Activated T-cell treated with anti-CD3 and anti-CD28 coated beads, Interleukin-2, amount 50 U/mL, for 4 hours (primary cell): ENCODE measurements around the gene CACTIN. TPM values are rescaled to one million over a fixed set of nuclear protein-coding genes. Genes with fewer than 3 reads are reported as not detected.
"Not testable (repeated sequence)": the region's sequence is repeated elsewhere in the genome, so short reads cannot be mapped to it uniquely, and the experiment has no call there.

Experiments
- ATAC-seq, 2 donors: fragments of 200-7000 bp; cut with Tn5 transposase; one replicate each; pipeline ENCODE4 v1.10.0; 2021
- DNase-seq: peaks from one replicate; pipeline ENCODE4 v3.0.0-alpha.2; 2020
- H3K27me3 Mint-ChIP-seq: one replicate; pipeline ENCODE4 v1.8.0; 2021; ENCODE audit warnings: low read depth, mixed read lengths
- H3K36me3 Mint-ChIP-seq: one replicate; pipeline ENCODE4 v1.8.0; 2022; ENCODE audit warnings: mixed read lengths; ENCODE audit not compliant: insufficient read depth
- H3K4me1 Mint-ChIP-seq: one replicate; pipeline ENCODE4 v1.8.0; 2021; ENCODE audit warnings: low read depth, mixed read lengths
- H3K4me3 Mint-ChIP-seq: one replicate; pipeline ENCODE4 v1.8.0; 2021; ENCODE audit warnings: mild to moderate bottlenecking, moderate library complexity, mixed read lengths
- H3K9me3 Mint-ChIP-seq: one replicate; pipeline ENCODE4 v1.8.0; 2021; ENCODE audit warnings: mixed read lengths
- total RNA-seq, 3 donors: library from RNA; stranded (reverse); gene quantifications; one replicate each; pipeline ENCODE4 v1.2.1, GENCODE V29; 2021

The CACTIN gene
- total RNA-seq, 3 donors from 2014 or later: 51.5 to 53.8 (median 52.6) TPM

- no peak for ATAC-seq
- Mint-ChIP-seq H3K4me3 (no peak overlapping the region), H3K9me3 (no peaks in the 10 kb centered on the region), H3K36me3 (no peaks in the 10 kb centered on the region), H3K4me1 (no peaks in the 10 kb centered on the region), H3K27me3 (no peaks in the 10 kb centered on the region)
- no peak for DNase-seq
Measured at GRCh38 chr19:3589949-3590348, 36.6 kb downstream of the CACTIN start.

- H3K36me3 Mint-ChIP-seq: no peaks in the 10 kb centered on the region
- no peaks in the 10 kb centered on the region for H3K4me1 Mint-ChIP-seq
- no peaks in the 10 kb centered on the region for H3K9me3 Mint-ChIP-seq
- no peak for ATAC-seq
- no peak for DNase-seq
- no peaks in the 10 kb centered on the region for H3K27me3 Mint-ChIP-seq
- no peak overlapping the region for H3K4me3 Mint-ChIP-seq
Measured at GRCh38 chr19:3589439-3589838, 37.2 kb downstream of the CACTIN start.

- ATAC-seq (no peak), DNase-seq (no peak)
- Mint-ChIP-seq H3K9me3 (no peaks in the 10 kb centered on the region), H3K36me3 (no peaks in the 10 kb centered on the region), H3K4me3 (no peak overlapping the region), H3K27me3 (no peaks in the 10 kb centered on the region), H3K4me1 (no peaks in the 10 kb centered on the region)
Measured at GRCh38 chr19:3586707-3587346, 39.8 kb downstream of the CACTIN start.

GRCh38 chr19:3586127-3586626 is 40.4 kb downstream of the CACTIN start:
- peak; percentile 47 for DNase-seq
- H3K4me1 Mint-ChIP-seq: no peaks in the 10 kb centered on the region
- H3K4me3 Mint-ChIP-seq: peak overlapping the region; percentile 33
- H3K36me3 Mint-ChIP-seq: no peaks in the 10 kb centered on the region
- no peaks in the 10 kb centered on the region for H3K9me3 Mint-ChIP-seq
- no peaks in the 10 kb centered on the region for H3K27me3 Mint-ChIP-seq
- ATAC-seq: peak in 1 of 2 donors; percentile 54

- Mint-ChIP-seq H3K27me3 (no peaks in the 10 kb centered on the region), H3K9me3 (no peaks in the 10 kb centered on the region), H3K36me3 (no peaks in the 10 kb centered on the region), H3K4me3 (peak within 1 kb of the TSS; percentile 33), H3K4me1 (no peaks in the 10 kb centered on the region)
- DNase-seq (no peak), ATAC-seq (peak; percentile 50 to 59)
Measured at GRCh38 chr19:3585301-3586126, 41.1 kb downstream of the CACTIN start, which contains the start of gene GIPC3. GIPC3 (plus strand) TSS chr19:3585478; CDS start chr19:3585598, 120 bp downstream.

GRCh38 chr19:3584036-3584802 is 42.4 kb downstream of the CACTIN start:
- H3K4me3 Mint-ChIP-seq, DNase-seq, H3K4me1 Mint-ChIP-seq, ATAC-seq, H3K27me3 Mint-ChIP-seq, H3K36me3 Mint-ChIP-seq, H3K9me3 Mint-ChIP-seq: not testable (repeated sequence)

GRCh38 chr19:3581792-3582191 is 44.8 kb downstream of the CACTIN start:
- not testable (repeated sequence) for H3K36me3 Mint-ChIP-seq, H3K9me3 Mint-ChIP-seq, H3K27me3 Mint-ChIP-seq, H3K4me1 Mint-ChIP-seq, ATAC-seq, H3K4me3 Mint-ChIP-seq, DNase-seq

- H3K4me1 Mint-ChIP-seq: no peaks in the 10 kb centered on the region
- ATAC-seq (no peak), DNase-seq (no peak)
- no peaks in the 10 kb centered on the region for H3K9me3 Mint-ChIP-seq
- peaks cover 2% of the 10 kb centered on the region for H3K36me3 Mint-ChIP-seq
- no peaks in the 10 kb centered on the region for H3K27me3 Mint-ChIP-seq
- H3K4me3 Mint-ChIP-seq: no peak overlapping the region
Measured at GRCh38 chr19:3580156-3580934, 46.2 kb downstream of the CACTIN start.

- Mint-ChIP-seq H3K4me3 (no peak overlapping the region), H3K4me1 (peaks cover 4% of the 10 kb centered on the region), H3K36me3 (peaks cover 9% of the 10 kb centered on the region), H3K27me3 (no peaks in the 10 kb centered on the region), H3K9me3 (no peaks in the 10 kb centered on the region)
- ATAC-seq (no peak), DNase-seq (no peak)
Measured at GRCh38 chr19:3578390-3578789, 48.2 kb downstream of the CACTIN start.

- no peaks in the 10 kb centered on the region for H3K27me3 Mint-ChIP-seq
- no peak overlapping the region for H3K4me3 Mint-ChIP-seq
- peaks cover 4% of the 10 kb centered on the region for H3K4me1 Mint-ChIP-seq
- peaks cover 9% of the 10 kb centered on the region for H3K36me3 Mint-ChIP-seq
- no peak for DNase-seq
- ATAC-seq: no peak
- H3K9me3 Mint-ChIP-seq: no peaks in the 10 kb centered on the region
Measured at GRCh38 chr19:3577723-3578344, 48.8 kb downstream of the CACTIN start.

GRCh38 chr19:3576696-3577443 is 49.7 kb downstream of the CACTIN start:
- peaks cover 9% of the 10 kb centered on the region for H3K36me3 Mint-ChIP-seq
- no peaks in the 10 kb centered on the region for H3K9me3 Mint-ChIP-seq
- peaks cover 8% of the 10 kb centered on the region for H3K4me1 Mint-ChIP-seq
- DNase-seq (no peak), ATAC-seq (no peak)
- H3K4me3 Mint-ChIP-seq: no peak overlapping the region
- H3K27me3 Mint-ChIP-seq: no peaks in the 10 kb centered on the region

- H3K36me3 Mint-ChIP-seq: peaks cover 9% of the 10 kb centered on the region
- H3K9me3 Mint-ChIP-seq: no peaks in the 10 kb centered on the region
- ATAC-seq (no peak), DNase-seq (no peak)
- no peaks in the 10 kb centered on the region for H3K27me3 Mint-ChIP-seq
- no peak overlapping the region for H3K4me3 Mint-ChIP-seq
- peaks cover 12% of the 10 kb centered on the region for H3K4me1 Mint-ChIP-seq
Measured at GRCh38 chr19:3575949-3576673, 50.5 kb downstream of the CACTIN start.
